ENCODE measurements around the gene TKTL2.
"Not testable (repeated sequence)": the region's sequence is repeated elsewhere in the genome, so short reads cannot be mapped to it uniquely, and the experiment has no call there.

The TKTL2 gene

DNA sequence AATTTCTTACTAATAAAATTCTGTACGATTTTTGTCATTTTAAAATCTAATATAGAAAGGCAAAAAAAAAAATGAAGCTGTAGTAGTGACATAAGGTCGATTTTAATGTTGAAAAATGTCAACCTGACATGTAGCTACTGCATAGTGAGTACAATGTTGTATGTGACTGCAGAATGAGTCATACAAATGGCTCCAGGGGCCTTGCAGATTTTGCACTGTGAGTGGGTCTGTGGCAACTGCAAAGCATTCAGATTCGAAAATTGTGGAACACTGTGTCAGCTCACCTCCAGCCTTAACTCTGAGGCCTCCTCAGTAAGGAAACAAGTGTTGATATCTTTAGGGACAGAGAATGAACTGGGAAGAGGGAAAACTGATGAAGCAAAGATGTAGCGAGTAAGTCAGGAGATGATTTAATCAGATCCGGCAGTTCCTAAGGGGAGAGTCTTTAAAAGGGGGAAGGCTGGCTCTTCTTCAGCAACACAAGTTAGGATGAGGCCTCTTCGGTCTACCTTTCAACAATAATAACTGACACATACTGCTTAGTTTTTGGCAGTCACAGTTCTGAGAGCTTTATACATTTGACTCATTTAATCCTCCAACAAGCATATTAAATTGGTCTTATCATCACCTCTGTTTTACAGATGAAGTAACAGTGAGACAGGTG is 24.9 kb downstream of the TKTL2 start:
- no peak for DNase-seq (ENCODE audit: low read depth in 1 of 2, low spot score in 1 of 2)

DNA sequence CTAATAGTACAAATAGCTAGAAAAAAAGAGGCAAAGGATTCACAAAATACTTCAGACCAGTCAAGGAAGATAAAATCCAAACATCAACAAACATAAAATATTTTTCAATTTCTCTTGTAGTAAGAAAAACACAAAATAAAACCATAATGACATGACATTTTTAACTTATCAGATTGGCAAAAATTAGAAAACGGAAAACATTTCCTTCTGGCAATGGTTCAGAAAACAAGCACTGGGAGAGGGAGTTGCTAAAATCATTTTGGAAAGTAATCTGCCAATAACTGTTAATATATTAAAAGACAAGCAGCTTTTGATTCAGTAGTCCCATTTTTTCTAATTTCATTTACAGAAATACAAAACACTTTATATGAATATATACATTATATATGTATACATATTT is 26.1 kb downstream of the TKTL2 start:
- no peak for DNase-seq (ENCODE audit: low read depth in 1 of 2, low spot score in 1 of 2)

DNA sequence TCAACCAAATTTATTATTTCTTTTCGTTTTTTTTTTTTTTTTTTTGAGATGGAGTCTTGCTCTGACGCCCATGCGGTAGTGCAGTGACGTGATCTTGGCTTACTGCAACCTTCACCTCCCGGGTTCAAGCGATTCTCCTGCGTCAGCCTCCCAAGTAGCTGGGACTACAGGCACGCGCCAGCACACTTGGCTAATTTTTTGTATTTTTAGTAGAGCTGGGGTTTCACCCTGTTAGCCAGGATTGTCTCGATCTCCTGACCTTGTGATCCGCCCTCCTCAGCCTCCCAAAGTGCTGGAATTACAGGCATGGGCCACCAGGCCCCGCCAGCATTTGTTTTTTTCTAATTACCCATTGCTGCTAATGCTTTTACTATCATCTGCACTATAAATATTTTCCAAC is 26.5 kb downstream of the TKTL2 start:
- not testable (repeated sequence) for DNase-seq (ENCODE audit: low read depth in 1 of 2, low spot score in 1 of 2)

- no peak for DNase-seq (ENCODE audit: low read depth in 1 of 2, low spot score in 1 of 2)
These were observed 33.5 kb downstream of the TKTL2 start for GRCh38 chr4:163440040-163440439.
